ENCODE results near the gene ZNF791. TPM values are rescaled to one million over a fixed set of nuclear protein-coding genes. Genes with fewer than 3 reads are reported as not detected.

ZNF791 gene
- total RNA-seq, 1 donor from 2014 or later = 60.7 TPM

DNA sequence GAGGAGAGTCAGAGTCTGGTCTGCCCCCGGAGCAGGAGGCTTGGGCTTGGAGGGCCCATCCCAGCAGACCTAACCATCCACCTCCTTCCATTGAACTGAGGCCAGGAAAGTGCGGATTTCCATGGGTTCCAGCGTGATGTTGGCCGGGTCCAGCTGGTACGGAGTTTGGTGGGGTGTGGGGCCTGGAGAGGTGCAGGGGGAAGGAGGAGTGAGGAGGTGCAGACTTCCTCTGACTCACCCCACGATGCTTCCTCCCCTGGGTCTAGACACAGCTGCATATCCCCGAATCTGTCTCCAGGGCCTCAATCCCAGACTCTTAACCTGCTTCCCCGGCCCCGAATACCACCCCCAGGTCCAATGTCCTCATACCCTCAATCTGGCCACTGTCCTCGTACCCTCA, 35.8 kb downstream of the ZNF791 start:
- no peak for TF ChIP-seq EZH2 (IDR thresholded peaks at IDR 0.05)
- TF ChIP-seq, protein P1, sequence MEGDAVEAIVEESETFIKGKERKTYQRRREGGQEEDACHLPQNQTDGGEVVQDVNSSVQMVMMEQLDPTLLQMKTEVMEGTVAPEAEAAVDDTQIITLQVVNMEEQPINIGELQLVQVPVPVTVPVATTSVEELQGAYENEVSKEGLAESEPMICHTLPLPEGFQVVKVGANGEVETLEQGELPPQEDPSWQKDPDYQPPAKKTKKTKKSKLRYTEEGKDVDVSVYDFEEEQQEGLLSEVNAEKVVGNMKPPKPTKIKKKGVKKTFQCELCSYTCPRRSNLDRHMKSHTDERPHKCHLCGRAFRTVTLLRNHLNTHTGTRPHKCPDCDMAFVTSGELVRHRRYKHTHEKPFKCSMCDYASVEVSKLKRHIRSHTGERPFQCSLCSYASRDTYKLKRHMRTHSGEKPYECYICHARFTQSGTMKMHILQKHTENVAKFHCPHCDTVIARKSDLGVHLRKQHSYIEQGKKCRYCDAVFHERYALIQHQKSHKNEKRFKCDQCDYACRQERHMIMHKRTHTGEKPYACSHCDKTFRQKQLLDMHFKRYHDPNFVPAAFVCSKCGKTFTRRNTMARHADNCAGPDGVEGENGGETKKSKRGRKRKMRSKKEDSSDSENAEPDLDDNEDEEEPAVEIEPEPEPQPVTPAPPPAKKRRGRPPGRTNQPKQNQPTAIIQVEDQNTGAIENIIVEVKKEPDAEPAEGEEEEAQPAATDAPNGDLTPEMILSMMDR (IDR thresholded peaks at IDR 0.05) = no peak
- TF ChIP-seq EZH2phosphoT487 (IDR thresholded peaks at IDR 0.05) = no peak

DNA sequence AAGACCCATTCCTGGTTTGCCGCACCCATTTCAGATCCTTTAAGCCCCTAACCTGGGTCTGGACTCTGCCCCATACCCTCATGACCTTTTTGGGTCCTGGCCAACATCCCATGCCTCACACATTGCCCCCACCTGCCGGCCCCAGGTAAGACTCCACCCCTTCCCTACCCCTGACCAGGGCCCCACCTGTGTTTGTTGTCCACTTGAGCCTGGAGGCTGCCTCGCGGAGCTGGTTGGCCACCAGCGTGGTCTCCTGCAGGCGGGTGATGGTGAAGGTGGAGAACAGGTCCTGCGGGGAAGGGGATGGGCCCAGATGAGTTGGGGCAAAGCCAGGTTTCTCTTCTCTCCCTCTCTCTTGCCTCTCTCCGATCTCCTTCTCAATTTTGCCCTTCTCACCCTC, 36.3 kb downstream of the ZNF791 start:
- Histone ChIP-seq H4K20me1 (ENCODE audit: low read depth) (no peaks in the 10 kb centered on the region), H3K27me3 (no peaks in the 10 kb centered on the region), H3K9me3 (ENCODE audit: low read depth) (no peaks in the 10 kb centered on the region), H3K4me3 (no peak overlapping the region), H3K4me1 (no peaks in the 10 kb centered on the region), H3K9ac (no peak overlapping the region), H3K27ac (no peak overlapping the region), H2AFZ (replicated peaks) (no peak overlapping the region), H3K36me3 (no peaks in the 10 kb centered on the region), H3K4me2 (no peak overlapping the region), H3F3A (ENCODE audit: low read depth) (no peaks in the 10 kb centered on the region), H3K79me2 (ENCODE audit: low read depth) (no peaks in the 10 kb centered on the region)
- Mint-ChIP-seq H3K9me3 (peaks cover 2% of the 10 kb centered on the region), H3K4me3 (no peak overlapping the region), H3K36me3 (peaks cover 20% of the 10 kb centered on the region), H3K27me3 (ENCODE audit: insufficient read depth, low read depth) (no peaks in the 10 kb centered on the region), H3K27ac (no peak overlapping the region), H3K4me1 (no peaks in the 10 kb centered on the region)
- DNase-seq (ENCODE audit: low spot score) = no peak
- TF ChIP-seq, protein P1 (IDR thresholded peaks at IDR 0.05) = no peak
- TF ChIP-seq EZH2phosphoT487 (IDR thresholded peaks at IDR 0.05) = no peak
- no peak for TF ChIP-seq EZH2 (IDR thresholded peaks at IDR 0.05)

More for the DNA sequence above, 35.8 kb downstream of the ZNF791 start:
- Mint-ChIP-seq H3K4me1 (no peaks in the 10 kb centered on the region), H3K36me3 (peaks cover 18% of the 10 kb centered on the region), H3K4me3 (no peak overlapping the region), H3K27ac (no peak overlapping the region), H3K9me3 (peaks cover 2% of the 10 kb centered on the region), H3K27me3 (ENCODE audit: insufficient read depth, low read depth) (peaks cover 1% of the 10 kb centered on the region)
- no peaks in the 10 kb centered on the region for H3K4me1 ChIP-seq
- H3K36me3 ChIP-seq = no peaks in the 10 kb centered on the region
- no peak overlapping the region for H3K27ac ChIP-seq
- H3K9ac ChIP-seq = no peak overlapping the region
- no peaks in the 10 kb centered on the region for H3F3A ChIP-seq (ENCODE audit: low read depth)
- no peaks in the 10 kb centered on the region for H3K27me3 ChIP-seq
- H2AFZ ChIP-seq (replicated peaks) = no peak overlapping the region
- no peak for DNase-seq (ENCODE audit: low spot score)
- H4K20me1 ChIP-seq (ENCODE audit: low read depth) = no peaks in the 10 kb centered on the region
- no peaks in the 10 kb centered on the region for H3K79me2 ChIP-seq (ENCODE audit: low read depth)
- H3K9me3 ChIP-seq (ENCODE audit: low read depth) = no peaks in the 10 kb centered on the region
- H3K4me2 ChIP-seq = no peak overlapping the region
- no peak overlapping the region for H3K4me3 ChIP-seq

DNA sequence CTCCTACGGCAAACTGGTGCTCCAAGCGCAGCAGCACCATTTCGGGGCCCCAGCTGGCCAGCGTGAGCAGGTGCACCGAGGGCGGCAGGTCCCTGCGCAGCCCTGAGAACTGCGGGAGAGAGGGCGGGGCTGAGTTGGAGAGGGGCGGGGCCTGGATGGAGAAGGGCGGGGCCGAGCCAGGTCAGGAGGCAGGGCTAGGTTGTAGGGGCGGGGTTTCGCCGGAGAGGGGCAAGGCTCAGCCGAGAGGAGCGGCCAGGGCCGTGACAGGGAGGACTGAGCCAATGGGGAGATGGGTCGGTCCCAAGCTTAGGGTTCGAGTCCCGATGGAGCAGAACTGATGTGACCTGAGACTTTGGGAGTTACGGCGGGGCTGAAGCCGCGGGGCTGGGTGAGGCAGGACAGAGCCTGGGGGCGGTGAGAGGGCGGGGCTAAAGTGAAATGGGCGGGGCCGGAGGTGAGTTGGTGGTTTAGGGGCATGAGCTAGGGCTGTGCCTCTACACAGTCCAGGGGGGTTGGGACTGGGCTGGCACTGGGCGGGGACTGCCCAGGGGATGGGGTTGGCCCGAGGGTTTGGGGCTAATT, 36.9 kb downstream of the ZNF791 start:
- Histone ChIP-seq H3K4me3 (no peak overlapping the region), H3K4me2 (no peak overlapping the region), H4K20me1 (ENCODE audit: low read depth) (no peaks in the 10 kb centered on the region), H3K36me3 (no peaks in the 10 kb centered on the region), H3K79me2 (ENCODE audit: low read depth) (no peaks in the 10 kb centered on the region), H3K4me1 (no peaks in the 10 kb centered on the region), H3K9ac (no peak overlapping the region), H2AFZ (replicated peaks) (no peak overlapping the region), H3K27me3 (no peaks in the 10 kb centered on the region), H3K9me3 (ENCODE audit: low read depth) (no peaks in the 10 kb centered on the region), H3F3A (ENCODE audit: low read depth) (no peaks in the 10 kb centered on the region), H3K27ac (no peak overlapping the region)
- DNase-seq (ENCODE audit: low spot score) = peak; percentile 60
- TF ChIP-seq, protein P1 (IDR thresholded peaks at IDR 0.05) = no peak
- TF ChIP-seq EZH2 (IDR thresholded peaks at IDR 0.05) = no peak
- no peak for TF ChIP-seq EZH2phosphoT487 (IDR thresholded peaks at IDR 0.05)
- H3K4me1 Mint-ChIP-seq = no peaks in the 10 kb centered on the region
- H3K9me3 Mint-ChIP-seq = peaks cover 2% of the 10 kb centered on the region
- H3K27ac Mint-ChIP-seq = no peak overlapping the region
- H3K4me3 Mint-ChIP-seq = no peak overlapping the region
- no peaks in the 10 kb centered on the region for H3K27me3 Mint-ChIP-seq (ENCODE audit: insufficient read depth, low read depth)
- H3K36me3 Mint-ChIP-seq = peaks cover 17% of the 10 kb centered on the region

Data from neural progenitor cell (in vitro differentiated cells).